H1 (cell line): ENCODE data around the gene NIN.

Experiments
- BRCA1 ChIP-seq: IDR thresholded peaks from 2 replicates; pipeline ENCODE4 v1.6.1; 2012; ENCODE audit warnings: low read depth, low read length, improper control_type of control experiment
- CHD2 ChIP-seq: IDR thresholded peaks from 2 replicates; pipeline ENCODE4 v1.6.1; 2012; ENCODE audit warnings: low read length, improper control_type of control experiment
- EP300 ChIP-seq, 2 experiments: IDR thresholded peaks; 1 replicate in 1 of 2; 2 replicates in 1 of 2; pipeline ENCODE4 v1.6.1; 2011 to 2012; ENCODE audit warnings: low read depth in 2 of 2, low read length in 2 of 2, mild to moderate bottlenecking in 2 of 2, borderline replicate concordance in 1 of 2, inconsistent platforms in 1 of 2, moderate library complexity in 1 of 2
- EZH2 ChIP-seq: fragments of 200-600 bp; sonication (generic); IDR thresholded peaks from 2 replicates; pipeline ENCODE4 v1.7.1; 2012; ENCODE audit warnings: low read depth, mild to moderate bottlenecking, moderate library complexity, low read length, inconsistent platforms; ENCODE audit not compliant: severe bottlenecking
- JUN ChIP-seq: IDR thresholded peaks from 2 replicates; pipeline ENCODE4 v1.6.1; 2011; ENCODE audit warnings: low read depth, mild to moderate bottlenecking, improper control_type of control experiment, low read length
- POLR2A ChIP-seq, 2 experiments: IDR thresholded peaks; 1 replicate in 1 of 2; 2 replicates in 1 of 2; pipeline ENCODE4 v1.6.1; 2011; ENCODE audit warnings: low read depth in 2 of 2, low read length in 2 of 2, mild to moderate bottlenecking in 2 of 2; ENCODE audit errors: control extremely low read depth in 1 of 2
- RAD21 ChIP-seq, 2 experiments: IDR thresholded peaks in 1 of 2; conservative IDR thresholded peaks in 1 of 2; 2 replicates each; pipeline ENCODE4 v1.6.1; 2011; ENCODE audit warnings: low read depth in 2 of 2, low read length in 2 of 2, improper control_type of control experiment in 1 of 2, inconsistent platforms in 1 of 2, mild to moderate bottlenecking in 1 of 2, moderate library complexity in 1 of 2
- TBP ChIP-seq: IDR thresholded peaks from 2 replicates; pipeline ENCODE4 v1.6.1; 2011; ENCODE audit warnings: low read depth, low read length, improper control_type of control experiment
- TF ChIP-seq, protein P1 (sequence below), 3 experiments: IDR thresholded peaks; 1 replicate in 2 of 3; 2 replicates in 1 of 3; pipeline versions ENCODE4 v1.5.1 to v1.6.1; 2011; ENCODE audit warnings: low read length in 3 of 3, mild to moderate bottlenecking in 3 of 3, inconsistent platforms in 2 of 3, low read depth in 1 of 3, moderate library complexity in 1 of 3; ENCODE audit not compliant: insufficient read depth in 1 of 3; ENCODE audit errors: control extremely low read depth in 1 of 3
- TF ChIP-seq, protein P2 (sequence below): IDR thresholded peaks from 2 replicates; pipeline ENCODE4 v1.6.1; 2011; ENCODE audit warnings: low read length, improper control_type of control experiment
- TF ChIP-seq, protein P3 (sequence below): IDR thresholded peaks from 2 replicates; pipeline ENCODE4 v1.6.1; 2012; ENCODE audit warnings: inconsistent platforms

DNA sequence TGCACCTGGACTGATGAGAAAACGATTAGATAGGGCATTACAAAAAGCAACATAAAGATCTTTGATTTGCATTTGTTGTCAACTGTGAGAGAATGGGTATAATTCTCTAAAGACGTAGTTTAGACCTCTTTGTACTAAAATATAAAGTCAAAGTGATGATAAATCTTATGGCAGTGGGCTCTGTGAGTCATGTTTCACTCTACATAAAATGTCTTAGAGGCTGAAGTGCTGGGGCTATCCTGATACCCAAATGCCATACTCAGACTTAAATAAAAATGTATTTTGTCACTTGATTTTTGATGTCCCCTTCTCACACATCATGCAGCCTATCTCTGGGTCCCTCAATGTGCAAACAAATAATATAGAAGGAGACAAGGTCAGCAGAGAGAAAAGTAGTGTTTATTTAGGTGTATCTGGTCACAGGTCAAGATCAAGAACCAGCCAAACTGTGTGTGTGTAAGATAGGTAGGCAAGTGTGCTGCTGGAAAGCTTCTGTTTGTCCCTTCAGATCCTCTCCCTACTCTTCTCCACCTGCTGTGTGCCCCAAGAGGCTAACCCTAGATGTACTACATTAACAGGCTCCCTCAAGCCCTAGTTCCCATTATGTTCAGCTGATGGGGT is 7.0 kb upstream of the NIN start:
- TF ChIP-seq POLR2A (IDR thresholded peaks at IDR 0.05; ENCODE audit: control extremely low read depth in 1 of 2, low read depth in 2 of 2, low read length in 2 of 2) (no peak), RAD21 (IDR thresholded peaks at IDR 0.05 in 1 of 2, conservative IDR thresholded peaks at IDR 0.05 in 1 of 2; ENCODE audit: low read depth in 2 of 2, low read length in 2 of 2) (no peak), EP300 (IDR thresholded peaks at IDR 0.05; ENCODE audit: borderline replicate concordance in 1 of 2, low read depth in 2 of 2, low read length in 2 of 2) (no peak), EZH2 (no peak), CHD2 (no peak), TBP (no peak), JUN (no peak), BRCA1 (no peak)
- TF ChIP-seq, protein P1, sequence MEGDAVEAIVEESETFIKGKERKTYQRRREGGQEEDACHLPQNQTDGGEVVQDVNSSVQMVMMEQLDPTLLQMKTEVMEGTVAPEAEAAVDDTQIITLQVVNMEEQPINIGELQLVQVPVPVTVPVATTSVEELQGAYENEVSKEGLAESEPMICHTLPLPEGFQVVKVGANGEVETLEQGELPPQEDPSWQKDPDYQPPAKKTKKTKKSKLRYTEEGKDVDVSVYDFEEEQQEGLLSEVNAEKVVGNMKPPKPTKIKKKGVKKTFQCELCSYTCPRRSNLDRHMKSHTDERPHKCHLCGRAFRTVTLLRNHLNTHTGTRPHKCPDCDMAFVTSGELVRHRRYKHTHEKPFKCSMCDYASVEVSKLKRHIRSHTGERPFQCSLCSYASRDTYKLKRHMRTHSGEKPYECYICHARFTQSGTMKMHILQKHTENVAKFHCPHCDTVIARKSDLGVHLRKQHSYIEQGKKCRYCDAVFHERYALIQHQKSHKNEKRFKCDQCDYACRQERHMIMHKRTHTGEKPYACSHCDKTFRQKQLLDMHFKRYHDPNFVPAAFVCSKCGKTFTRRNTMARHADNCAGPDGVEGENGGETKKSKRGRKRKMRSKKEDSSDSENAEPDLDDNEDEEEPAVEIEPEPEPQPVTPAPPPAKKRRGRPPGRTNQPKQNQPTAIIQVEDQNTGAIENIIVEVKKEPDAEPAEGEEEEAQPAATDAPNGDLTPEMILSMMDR (IDR thresholded peaks at IDR 0.05; ENCODE audit: control extremely low read depth in 1 of 3, insufficient read depth in 1 of 3, low read depth in 1 of 3, low read length in 3 of 3) = no peak
- TF ChIP-seq, protein P2, sequence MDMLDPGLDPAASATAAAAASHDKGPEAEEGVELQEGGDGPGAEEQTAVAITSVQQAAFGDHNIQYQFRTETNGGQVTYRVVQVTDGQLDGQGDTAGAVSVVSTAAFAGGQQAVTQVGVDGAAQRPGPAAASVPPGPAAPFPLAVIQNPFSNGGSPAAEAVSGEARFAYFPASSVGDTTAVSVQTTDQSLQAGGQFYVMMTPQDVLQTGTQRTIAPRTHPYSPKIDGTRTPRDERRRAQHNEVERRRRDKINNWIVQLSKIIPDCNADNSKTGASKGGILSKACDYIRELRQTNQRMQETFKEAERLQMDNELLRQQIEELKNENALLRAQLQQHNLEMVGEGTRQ = no peak
- TF ChIP-seq, protein P3, sequence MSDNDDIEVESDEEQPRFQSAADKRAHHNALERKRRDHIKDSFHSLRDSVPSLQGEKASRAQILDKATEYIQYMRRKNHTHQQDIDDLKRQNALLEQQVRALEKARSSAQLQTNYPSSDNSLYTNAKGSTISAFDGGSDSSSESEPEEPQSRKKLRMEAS = no peak
